Measurements from ENCODE around the gene CACNA1B. TPM values are rescaled to one million over a fixed set of nuclear protein-coding genes. Genes with fewer than 3 reads are reported as not detected.

CACNA1B gene
- total RNA-seq, 3 donors from 2014 or later = 0.12 to 1.7 (median 0.22) TPM

GRCh38 chr9:138059196-138059595 lies 181.6 kb downstream of the CACNA1B start:
- no peaks in the 10 kb centered on the region for H3K36me3 ChIP-seq (ENCODE audit: low read depth)
- H3K4me1 ChIP-seq (ENCODE audit: low read depth) = no peaks in the 10 kb centered on the region
- ATAC-seq = no peak
- intact Hi-C loops (cut with DNase I, micrococcal nuclease) = no loop called here
- no peak overlapping the region for H3K4me3 ChIP-seq
- TF ChIP-seq CTCF (IDR thresholded peaks at IDR 0.05) = no peak
- peak in 1 of 3 donors; percentile 4 for DNase-seq
- H3K9me3 ChIP-seq = no peaks in the 10 kb centered on the region

GRCh38 chr9:138060365-138060764 lies 182.8 kb downstream of the CACNA1B start:
- H3K36me3 ChIP-seq (ENCODE audit: low read depth) = no peaks in the 10 kb centered on the region

GRCh38 chr9:138060881-138061280 lies 183.3 kb downstream of the CACNA1B start:
- no peaks in the 10 kb centered on the region for H3K9me3 ChIP-seq
- ATAC-seq (no peak), DNase-seq (peak in 1 of 3 donors; percentile 3)
- no peak overlapping the region for H3K4me3 ChIP-seq
- H3K4me1 ChIP-seq (ENCODE audit: low read depth) = no peaks in the 10 kb centered on the region
- intact Hi-C loops (cut with DNase I, micrococcal nuclease) = no loop called here
- no peaks in the 10 kb centered on the region for H3K36me3 ChIP-seq (ENCODE audit: low read depth)
- TF ChIP-seq CTCF (IDR thresholded peaks at IDR 0.05) = no peak

More at GRCh38 chr9:138060365-138060764, 182.8 kb downstream of the CACNA1B start:
- no peak for TF ChIP-seq CTCF (IDR thresholded peaks at IDR 0.05)
- no peak for ATAC-seq
- Histone ChIP-seq H3K4me3 (no peak overlapping the region), H3K4me1 (ENCODE audit: low read depth) (no peaks in the 10 kb centered on the region), H3K9me3 (no peaks in the 10 kb centered on the region)
- peak in 1 of 3 donors; percentile 21 for DNase-seq
- intact Hi-C loops (cut with DNase I, micrococcal nuclease) = no loop called here

- Histone ChIP-seq H3K4me1 (ENCODE audit: low read depth) (no peaks in the 10 kb centered on the region), H3K36me3 (ENCODE audit: low read depth) (no peaks in the 10 kb centered on the region), H3K4me3 (no peak overlapping the region), H3K9me3 (no peaks in the 10 kb centered on the region)
- intact Hi-C loops (cut with DNase I, micrococcal nuclease) = no loop called here
- no peak for TF ChIP-seq CTCF (IDR thresholded peaks at IDR 0.05)
- no peak for ATAC-seq
- peak in 1 of 3 donors; percentile 4 for DNase-seq
Measured at GRCh38 chr9:138061631-138062030, 184.0 kb downstream of the CACNA1B start.

- H3K36me3 ChIP-seq (ENCODE audit: low read depth) = no peaks in the 10 kb centered on the region
- DNase-seq (peak in 1 of 3 donors; percentile 3), ATAC-seq (no peak)
- intact Hi-C loops (cut with DNase I, micrococcal nuclease) = no loop called here
- no peak for TF ChIP-seq CTCF (IDR thresholded peaks at IDR 0.05)
- no peaks in the 10 kb centered on the region for H3K4me1 ChIP-seq (ENCODE audit: low read depth)
- H3K4me3 ChIP-seq = no peak overlapping the region
- H3K9me3 ChIP-seq = no peaks in the 10 kb centered on the region
Measured at GRCh38 chr9:138062196-138062595, 184.6 kb downstream of the CACNA1B start.

GRCh38 chr9:138063033-138063432 lies 185.5 kb downstream of the CACNA1B start:
- TF ChIP-seq CTCF (IDR thresholded peaks at IDR 0.05) = no peak

More at GRCh38 chr9:138063033-138063432, 185.5 kb downstream of the CACNA1B start:
- intact Hi-C loops (cut with DNase I, micrococcal nuclease) = no loop called here
- Histone ChIP-seq H3K4me1 (ENCODE audit: low read depth) (no peaks in the 10 kb centered on the region), H3K36me3 (ENCODE audit: low read depth) (no peaks in the 10 kb centered on the region), H3K9me3 (no peaks in the 10 kb centered on the region), H3K4me3 (no peak overlapping the region)
- DNase-seq (no peak), ATAC-seq (no peak)

Data from mucosa of descending colon (tissue), 3 donors.